RWPE2 (cell line): Measurements from ENCODE around the gene ANKRD65.

Experiments
- ATAC-seq: fragments of 200-7000 bp; cut with Tn5 transposase; 3 replicates; pipeline ENCODE4 v1.9.1; 2021; ENCODE audit warnings: low read depth
- DNase-seq: peaks from one replicate; pipeline ENCODE4 v3.0.0-alpha.2; 2020; ENCODE audit warnings: low spot score
- H3K27ac ChIP-seq: fragments of 450-650 bp; 2 replicates; pipeline ENCODE4 v1.5.1; 2017; ENCODE audit warnings: mild to moderate bottlenecking; ENCODE audit not compliant: poor library complexity, severe bottlenecking
- H3K27me3 ChIP-seq: fragments of 250-450 bp; sonication (Bioruptor Pico); 2 replicates; pipeline ENCODE4 v1.5.1; 2021; ENCODE audit warnings: mild to moderate bottlenecking, moderate library complexity; ENCODE audit not compliant: insufficient read depth, poor library complexity, severe bottlenecking
- H3K36me3 ChIP-seq: fragments of 250-450 bp; sonication (Bioruptor Pico); 2 replicates; pipeline ENCODE4 v1.5.1; 2020; ENCODE audit warnings: low read depth, mild to moderate bottlenecking, moderate library complexity
- H3K4me1 ChIP-seq: fragments of 250-450 bp; sonication (Bioruptor Pico); 2 replicates; pipeline ENCODE4 v1.5.1; 2021; ENCODE audit warnings: mild to moderate bottlenecking, moderate library complexity; ENCODE audit not compliant: insufficient read depth, poor library complexity, severe bottlenecking
- H3K4me3 ChIP-seq: fragments of 250-450 bp; sonication (Bioruptor Pico); 2 replicates; pipeline ENCODE4 v1.5.1; 2021; ENCODE audit warnings: mild to moderate bottlenecking, moderate library complexity; ENCODE audit not compliant: severe bottlenecking
- H3K9me3 ChIP-seq: fragments of 250-450 bp; sonication (Bioruptor Pico); 2 replicates; pipeline ENCODE4 v1.5.1; 2021; ENCODE audit warnings: mild to moderate bottlenecking, moderate library complexity; ENCODE audit not compliant: severe bottlenecking
- TF ChIP-seq, protein P1 (sequence below): fragments of 450-650 bp; IDR thresholded peaks from one replicate; pipeline ENCODE4 v1.5.1; 2017; ENCODE audit warnings: mild to moderate bottlenecking, moderate library complexity; ENCODE audit not compliant: poor library complexity, severe bottlenecking

Gene ANKRD65

GRCh38 chr1:1424707-1425106 is 3.6 kb upstream of the ANKRD65 start:
- ATAC-seq (no peak), DNase-seq (no peak)
- TF ChIP-seq, protein P1, sequence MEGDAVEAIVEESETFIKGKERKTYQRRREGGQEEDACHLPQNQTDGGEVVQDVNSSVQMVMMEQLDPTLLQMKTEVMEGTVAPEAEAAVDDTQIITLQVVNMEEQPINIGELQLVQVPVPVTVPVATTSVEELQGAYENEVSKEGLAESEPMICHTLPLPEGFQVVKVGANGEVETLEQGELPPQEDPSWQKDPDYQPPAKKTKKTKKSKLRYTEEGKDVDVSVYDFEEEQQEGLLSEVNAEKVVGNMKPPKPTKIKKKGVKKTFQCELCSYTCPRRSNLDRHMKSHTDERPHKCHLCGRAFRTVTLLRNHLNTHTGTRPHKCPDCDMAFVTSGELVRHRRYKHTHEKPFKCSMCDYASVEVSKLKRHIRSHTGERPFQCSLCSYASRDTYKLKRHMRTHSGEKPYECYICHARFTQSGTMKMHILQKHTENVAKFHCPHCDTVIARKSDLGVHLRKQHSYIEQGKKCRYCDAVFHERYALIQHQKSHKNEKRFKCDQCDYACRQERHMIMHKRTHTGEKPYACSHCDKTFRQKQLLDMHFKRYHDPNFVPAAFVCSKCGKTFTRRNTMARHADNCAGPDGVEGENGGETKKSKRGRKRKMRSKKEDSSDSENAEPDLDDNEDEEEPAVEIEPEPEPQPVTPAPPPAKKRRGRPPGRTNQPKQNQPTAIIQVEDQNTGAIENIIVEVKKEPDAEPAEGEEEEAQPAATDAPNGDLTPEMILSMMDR, result no peak
- Histone ChIP-seq H3K9me3 (no peaks in the 10 kb centered on the region), H3K27me3 (no peaks in the 10 kb centered on the region), H3K4me1 (peaks cover 25% of the 10 kb centered on the region), H3K27ac (no peak overlapping the region), H3K4me3 (no peak overlapping the region), H3K36me3 (no peaks in the 10 kb centered on the region)

GRCh38 chr1:1423245-1423597 is 2.1 kb upstream of the ANKRD65 start:
- ATAC-seq, result no peak
- TF ChIP-seq, protein P1, result no peak

GRCh38 chr1:1422465-1423244 is 1.6 kb upstream of the ANKRD65 start:
- Histone ChIP-seq H3K9me3 (no peaks in the 10 kb centered on the region), H3K4me3 (no peak overlapping the region), H3K27me3 (no peaks in the 10 kb centered on the region), H3K4me1 (peaks cover 25% of the 10 kb centered on the region), H3K36me3 (no peaks in the 10 kb centered on the region), H3K27ac (peak overlapping the region; percentile 75)
- peak; percentile 30; the same call in 2 of the 3 replicates for ATAC-seq
- TF ChIP-seq, protein P1, result no peak
- peak; percentile 74 for DNase-seq

More at GRCh38 chr1:1423245-1423597, 2.1 kb upstream of the ANKRD65 start:
- H3K9me3 ChIP-seq, result no peaks in the 10 kb centered on the region
- H3K36me3 ChIP-seq, result no peaks in the 10 kb centered on the region
- peak overlapping the region; percentile 75 for H3K27ac ChIP-seq
- H3K4me1 ChIP-seq, result peaks cover 25% of the 10 kb centered on the region
- H3K4me3 ChIP-seq, result no peak overlapping the region
- no peaks in the 10 kb centered on the region for H3K27me3 ChIP-seq
- DNase-seq, result no peak

- no peak for ATAC-seq
- DNase-seq, result no peak
- H3K4me3 ChIP-seq, result no peak overlapping the region
- H3K9me3 ChIP-seq, result no peaks in the 10 kb centered on the region
- TF ChIP-seq, protein P1, result no peak
- H3K36me3 ChIP-seq, result no peaks in the 10 kb centered on the region
- peaks cover 25% of the 10 kb centered on the region for H3K4me1 ChIP-seq
- no peaks in the 10 kb centered on the region for H3K27me3 ChIP-seq
- peak overlapping the region; percentile 75 for H3K27ac ChIP-seq
Observed at GRCh38 chr1:1421907-1422464, 910 bp upstream of the ANKRD65 start.

DNA sequence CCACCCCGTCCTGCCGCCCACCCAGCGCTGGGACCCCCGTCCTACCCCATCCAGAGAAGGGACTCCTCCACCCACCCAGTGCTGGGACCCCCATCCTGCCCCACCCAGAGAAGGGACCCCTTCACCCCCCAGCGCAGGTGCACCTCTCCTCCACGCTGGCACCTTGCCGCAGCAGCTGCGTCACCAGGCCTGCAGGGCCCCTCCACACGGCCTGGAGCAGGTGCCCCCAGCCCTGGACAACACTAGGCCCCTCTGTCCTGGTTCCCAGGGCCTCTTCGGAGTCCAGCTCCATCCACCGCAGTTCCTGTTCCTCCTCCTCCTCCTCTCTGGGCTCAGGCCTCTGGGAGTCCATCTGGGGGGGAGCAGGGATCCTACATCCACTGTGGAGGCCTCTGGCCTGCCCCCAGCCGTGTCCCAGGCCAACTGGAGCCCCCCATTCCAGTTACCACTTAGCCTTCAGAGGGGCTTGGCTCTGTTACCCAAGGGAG is 378 bp downstream of the ANKRD65 start:
- TF ChIP-seq, protein P1, result no peak
- no peak for DNase-seq
- Histone ChIP-seq H3K4me3 (no peak overlapping the region), H3K36me3 (no peaks in the 10 kb centered on the region), H3K27ac (peak overlapping the region; percentile 75), H3K27me3 (no peaks in the 10 kb centered on the region), H3K9me3 (no peaks in the 10 kb centered on the region), H3K4me1 (peaks cover 25% of the 10 kb centered on the region)
- no peak; the same call in 2 of the 3 replicates for ATAC-seq
